SH-SY5Y (cell line): Measurements from ENCODE around the gene MEIS2.

Experiments used
- GATA2 ChIP-seq: IDR thresholded peaks from 2 replicates; pipeline ENCODE4 v1.6.1; 2011; ENCODE audit warnings: mild to moderate bottlenecking, low read depth, low read length
- GATA3 ChIP-seq: IDR thresholded peaks from 2 replicates; pipeline ENCODE4 v1.6.1; 2011; ENCODE audit warnings: low read depth, mild to moderate bottlenecking, low read length, moderate library complexity

DNA sequence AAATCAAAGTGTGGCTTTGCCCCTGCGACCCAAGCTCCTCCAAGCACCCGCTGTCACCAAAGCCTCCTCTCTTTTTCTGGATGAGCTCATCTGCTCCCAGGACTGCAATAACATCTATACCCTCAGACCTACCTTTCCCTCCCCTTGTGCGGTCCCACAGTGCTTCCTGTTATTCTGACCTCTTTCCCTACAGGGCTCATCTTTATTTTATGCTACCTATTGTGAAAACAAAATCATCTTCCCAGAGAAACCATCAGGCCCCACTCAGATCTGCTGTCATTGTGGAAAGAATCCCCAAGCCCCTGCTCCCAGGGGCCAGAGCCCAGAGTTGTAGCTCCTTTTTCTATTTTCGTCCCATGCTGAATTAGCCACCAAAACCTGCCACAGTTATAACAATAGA, 162.2 kb downstream of the MEIS2 start:
- TF ChIP-seq GATA2 (no peak), GATA3 (no peak)
